K562 (cell line): ENCODE data around the gene CNPPD1. TPM values are rescaled to one million over a fixed set of nuclear protein-coding genes. Genes with fewer than 3 reads are reported as not detected.

ENCODE experiments used
- CUX1 ChIP-seq: fragments of 200-800 bp; sonication (Bioruptor generic); IDR thresholded peaks from 2 replicates; pipeline ENCODE4 v1.6.1; 2016; ENCODE audit warnings: missing genetic modification characterization, missing compliant biosample characterization
- ESRRA ChIP-seq: fragments of 450-650 bp; IDR thresholded peaks from 2 replicates; pipeline ENCODE4 v1.6.1; 2014; ENCODE audit warnings: low read depth, mild to moderate bottlenecking, moderate library complexity, borderline replicate concordance
- ILF3 ChIP-seq: fragments of 450-650 bp; IDR thresholded peaks from 2 replicates; pipeline ENCODE4 v1.6.1; 2018; ENCODE audit warnings: antibody characterized with exemption, mild to moderate bottlenecking, moderate library complexity, borderline replicate concordance
- KLF10 ChIP-seq: fragments of 250-450 bp; sonication (Bioruptor Pico); IDR thresholded peaks from 2 replicates; pipeline ENCODE4 v1.6.1; 2021; ENCODE audit warnings: matching md5 sums
- NR4A1 ChIP-seq, 2 experiments: fragments of 250-450 bp in 1 of 2; fragments of 450-650 bp in 1 of 2; sonication (Bioruptor Pico) in 1 of 2; IDR thresholded peaks; 2 replicates each; pipeline versions ENCODE4 v1.4.0 to v1.6.1; 2016 to 2020; ENCODE audit warnings: mild to moderate bottlenecking in 2 of 2, missing compliant biosample characterization in 1 of 2, missing genetic modification characterization in 1 of 2, moderate library complexity in 1 of 2
- POLR2B ChIP-seq: fragments of 450-650 bp; IDR thresholded peaks from 2 replicates; pipeline ENCODE4 v1.6.1; 2018; ENCODE audit warnings: low read depth; ENCODE audit not compliant: partially characterized antibody
- RCOR1 ChIP-seq, 2 experiments: IDR thresholded peaks; 2 replicates each; pipeline ENCODE4 v1.6.1; 2012; ENCODE audit warnings: low read depth in 2 of 2, low read length in 2 of 2, borderline replicate concordance in 1 of 2, improper control_type of control experiment in 1 of 2
- SIN3B ChIP-seq: fragments of 450-650 bp; IDR thresholded peaks from 2 replicates; pipeline ENCODE4 v1.6.1; 2017; ENCODE audit warnings: low read depth, mild to moderate bottlenecking, moderate library complexity
- TAF15 ChIP-seq: fragments of 200-400 bp; formaldehyde crosslinking; IDR thresholded peaks from 2 replicates; pipeline ENCODE4 v1.6.1; 2017; ENCODE audit warnings: mild to moderate bottlenecking, low read depth, low read length, moderate library complexity
- TCFL5 ChIP-seq: fragments of 250-450 bp; sonication (Bioruptor Pico); conservative IDR thresholded peaks from 2 replicates; pipeline ENCODE4 v1.6.1; 2021; ENCODE audit warnings: mild to moderate bottlenecking, moderate library complexity, matching md5 sums
- ZNF253 ChIP-seq: fragments of 250-450 bp; sonication (Bioruptor Pico); conservative IDR thresholded peaks from 2 replicates; pipeline ENCODE4 v1.6.1; 2021; ENCODE audit warnings: mild to moderate bottlenecking
- ZNF407 ChIP-seq: fragments of 450-650 bp; IDR thresholded peaks from 2 replicates; pipeline ENCODE4 v1.6.1; 2016; ENCODE audit warnings: low read depth
- ZNF41 ChIP-seq: fragments of 250-450 bp; sonication (Bioruptor Pico); conservative IDR thresholded peaks from 2 replicates; pipeline ENCODE4 v1.4.0; 2020; ENCODE audit warnings: mild to moderate bottlenecking
- polyA plus RNA-seq, 8 experiments: library from polyadenylated mRNA; depleted of rRNA in 4 of 8; stranded (reverse) in 5 of 8; unstranded in 3 of 8; fragments of >200 nt; fragmentation: Nextera tagmentation in 2 of 8; fragmentation: Illumina TruSeq in 1 of 8; extraction: Ambion mirVana in 2 of 8; extraction: Trizol in 1 of 8; gene quantifications; 2 replicates each; pipeline versions ENCODE4 v1.2.1 to v1.2.3, GENCODE V29; 2011 to 2014; ENCODE audit warnings: inconsistent platforms in 1 of 8, missing spikeins in 1 of 8
- total RNA-seq, 7 experiments: library from RNA; depleted of rRNA in 6 of 7; stranded (reverse); fragments of >200 nt in 6 of 7; fragmentation: Illumina TruSeq in 2 of 7; extraction: Trizol in 2 of 7; gene quantifications; 2 replicates each; pipeline versions ENCODE4 v1.2.1 to v1.2.3, GENCODE V29; 2011 to 2021; ENCODE audit warnings: low replicate concordance in 1 of 7

Gene CNPPD1
- total and polyA plus RNA-seq, 9 of the 15 experiments (the other 6 are each of a cell fraction or from before 2014, with no cell fraction given) = 9.9 to 53.5 (median 27.0) TPM

GRCh38 chr2:219160186-219161017 is 16.3 kb downstream of the CNPPD1 start, which contains the start of gene NHEJ1 (continued):
- TF ChIP-seq ZNF407 (no peak), RCOR1 (IDR thresholded peaks at IDR 0.05; ENCODE audit: borderline replicate concordance in 1 of 2, low read depth in 2 of 2, low read length in 2 of 2) (0 out of 4 replicates have a peak, but pooled peaks of 1 of the 2 experiments have one; percentile 38), POLR2B (peak; percentile 67), ILF3 (no peak), KLF10 (CRISPR knock-in tag) (no peak), TCFL5 (no peak), ESRRA (no peak; the same call in 1 of the 2 replicates), ZNF253 (no peak), TAF15 (no peak), CUX1 (no peak), NR4A1 (CRISPR knock-in tag; IDR thresholded peaks at IDR 0.05) (no peak), NR4A1 (tag; IDR thresholded peaks at IDR 0.05) (no peak), SIN3B (peak; percentile 59; the same call in 1 of the 2 replicates), ZNF41 (CRISPR knock-in tag) (no peak)
